Right atrium auricular region (tissue), 2 donors: ENCODE measurements around the gene ALKAL2. TPM values are rescaled to one million over a fixed set of nuclear protein-coding genes. Genes with fewer than 3 reads are reported as not detected.
A peak's percentile ranks its signal among the peaks of the same experiment; 100 is the strongest.

Experiments
- DNase-seq: peaks from one replicate; pipeline ENCODE4 v3.0.0-alpha.2; 2019; ENCODE audit warnings: low spot score
- H3K27ac ChIP-seq, 2 donors: fragments of 200-600 bp; sonication (generic); 1 replicate in 1 of 2; 2 replicates in 1 of 2; pipeline ENCODE4 v1.5.1; 2016 to 2019
- H3K27me3 ChIP-seq, 2 donors: fragments of 200-600 bp; sonication (generic); one replicate each; pipeline versions ENCODE4 v1.5.1 to v1.6.0; 2017 to 2019
- H3K36me3 ChIP-seq: fragments of 200-600 bp; sonication (generic); one replicate; pipeline ENCODE4 v1.5.1; 2016
- H3K4me1 ChIP-seq, 2 donors: fragments of 200-600 bp; sonication (generic); one replicate each; pipeline versions ENCODE4 v1.5.1 to v1.6.0; 2017 to 2019
- H3K4me3 ChIP-seq, 2 donors: fragments of 200-600 bp; sonication (generic); 1 replicate in 1 of 2; 2 replicates in 1 of 2; pipeline ENCODE4 v1.5.1; 2017 to 2019; ENCODE audit warnings: mild to moderate bottlenecking in 1 of 2, moderate library complexity in 1 of 2
- H3K9me3 ChIP-seq, 2 donors: fragments of 200-600 bp; sonication (generic); one replicate each; pipeline ENCODE4 v1.5.1; 2019
- total RNA-seq, 2 donors: library from RNA; depleted of rRNA; stranded (reverse); fragments of >200 nt; gene quantifications; one replicate each; pipeline ENCODE4 v1.1.0, GENCODE V29; 2016
- TF ChIP-seq, protein P1 (sequence below), 2 donors: fragments of 200-600 bp; sonication (generic); IDR thresholded peaks; one replicate each; pipeline ENCODE4 v1.5.1; 2019; ENCODE audit warnings: antibody characterized with exemption in 2 of 2

The ALKAL2 gene
- total RNA-seq, 2 donors from 2014 or later, result 1.1 TPM; not detected in 1

DNA sequence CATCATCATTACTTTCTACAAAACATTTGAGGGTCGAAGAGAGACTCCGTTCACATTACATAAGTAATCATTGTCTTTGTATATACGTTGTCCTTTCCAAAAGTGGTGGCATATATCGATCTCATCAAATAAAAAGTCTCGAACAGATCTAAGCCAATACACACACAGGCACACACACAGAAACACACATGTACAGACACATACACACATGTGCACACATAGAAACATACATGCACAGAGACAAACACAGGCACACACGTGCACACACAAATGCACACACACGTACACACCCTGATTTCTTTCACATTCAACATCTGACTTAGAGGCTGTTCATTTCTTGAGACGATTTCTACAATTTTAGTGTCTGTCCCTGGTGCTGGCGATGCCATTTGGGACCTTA lies 17.5 kb upstream of the ALKAL2 start:
- peaks cover 0 to 4% of the 10 kb centered on the region in 2 donors for H3K9me3 ChIP-seq
- H3K27ac ChIP-seq, result no peak overlapping the region
- H3K4me1 ChIP-seq, result no peaks in the 10 kb centered on the region
- DNase-seq, result no peak
- no peaks in the 10 kb centered on the region for H3K27me3 ChIP-seq
- H3K4me3 ChIP-seq, result no peak overlapping the region
- TF ChIP-seq, protein P1, sequence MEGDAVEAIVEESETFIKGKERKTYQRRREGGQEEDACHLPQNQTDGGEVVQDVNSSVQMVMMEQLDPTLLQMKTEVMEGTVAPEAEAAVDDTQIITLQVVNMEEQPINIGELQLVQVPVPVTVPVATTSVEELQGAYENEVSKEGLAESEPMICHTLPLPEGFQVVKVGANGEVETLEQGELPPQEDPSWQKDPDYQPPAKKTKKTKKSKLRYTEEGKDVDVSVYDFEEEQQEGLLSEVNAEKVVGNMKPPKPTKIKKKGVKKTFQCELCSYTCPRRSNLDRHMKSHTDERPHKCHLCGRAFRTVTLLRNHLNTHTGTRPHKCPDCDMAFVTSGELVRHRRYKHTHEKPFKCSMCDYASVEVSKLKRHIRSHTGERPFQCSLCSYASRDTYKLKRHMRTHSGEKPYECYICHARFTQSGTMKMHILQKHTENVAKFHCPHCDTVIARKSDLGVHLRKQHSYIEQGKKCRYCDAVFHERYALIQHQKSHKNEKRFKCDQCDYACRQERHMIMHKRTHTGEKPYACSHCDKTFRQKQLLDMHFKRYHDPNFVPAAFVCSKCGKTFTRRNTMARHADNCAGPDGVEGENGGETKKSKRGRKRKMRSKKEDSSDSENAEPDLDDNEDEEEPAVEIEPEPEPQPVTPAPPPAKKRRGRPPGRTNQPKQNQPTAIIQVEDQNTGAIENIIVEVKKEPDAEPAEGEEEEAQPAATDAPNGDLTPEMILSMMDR (IDR thresholded peaks at IDR 0.05), result no peak
- no peaks in the 10 kb centered on the region for H3K36me3 ChIP-seq

GRCh38 chr2:296354-296753 lies 8.5 kb upstream of the ALKAL2 start:
- Histone ChIP-seq H3K4me1 (no peaks in the 10 kb centered on the region), H3K27ac (no peak overlapping the region), H3K9me3 (peaks cover 0 to 6% of the 10 kb centered on the region in 2 donors), H3K27me3 (no peaks in the 10 kb centered on the region), H3K36me3 (no peaks in the 10 kb centered on the region), H3K4me3 (no peak overlapping the region)
- TF ChIP-seq, protein P1 (IDR thresholded peaks at IDR 0.05), result no peak
- DNase-seq, result no peak

DNA sequence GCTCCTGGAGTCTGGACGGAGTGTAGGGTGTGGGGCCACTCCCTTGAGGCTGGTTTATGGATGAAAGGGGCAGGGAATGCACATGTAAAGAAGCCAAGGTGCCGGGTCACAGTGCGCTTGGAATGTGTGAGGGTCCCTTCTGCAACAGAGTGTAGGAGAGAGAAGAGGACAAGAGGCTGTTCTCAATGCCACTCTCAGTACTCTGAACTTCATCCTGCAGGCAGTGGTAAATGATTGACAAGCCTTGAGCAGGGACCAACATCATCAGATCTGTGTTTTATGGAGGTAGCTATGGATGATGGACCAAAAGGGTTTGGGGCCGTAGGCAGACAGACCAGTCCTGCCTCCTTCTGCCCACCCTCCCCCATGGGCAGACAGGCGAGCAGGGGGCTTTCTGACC lies 7.2 kb upstream of the ALKAL2 start:
- Histone ChIP-seq H3K36me3 (no peaks in the 10 kb centered on the region), H3K4me1 (peaks cover 0 to under 1% of the 10 kb centered on the region in 2 donors), H3K27me3 (no peaks in the 10 kb centered on the region), H3K27ac (no peak overlapping the region), H3K4me3 (no peak overlapping the region), H3K9me3 (peaks cover 0 to 6% of the 10 kb centered on the region in 2 donors)
- DNase-seq, result no peak
- TF ChIP-seq, protein P1 (IDR thresholded peaks at IDR 0.05), result no peak

DNA sequence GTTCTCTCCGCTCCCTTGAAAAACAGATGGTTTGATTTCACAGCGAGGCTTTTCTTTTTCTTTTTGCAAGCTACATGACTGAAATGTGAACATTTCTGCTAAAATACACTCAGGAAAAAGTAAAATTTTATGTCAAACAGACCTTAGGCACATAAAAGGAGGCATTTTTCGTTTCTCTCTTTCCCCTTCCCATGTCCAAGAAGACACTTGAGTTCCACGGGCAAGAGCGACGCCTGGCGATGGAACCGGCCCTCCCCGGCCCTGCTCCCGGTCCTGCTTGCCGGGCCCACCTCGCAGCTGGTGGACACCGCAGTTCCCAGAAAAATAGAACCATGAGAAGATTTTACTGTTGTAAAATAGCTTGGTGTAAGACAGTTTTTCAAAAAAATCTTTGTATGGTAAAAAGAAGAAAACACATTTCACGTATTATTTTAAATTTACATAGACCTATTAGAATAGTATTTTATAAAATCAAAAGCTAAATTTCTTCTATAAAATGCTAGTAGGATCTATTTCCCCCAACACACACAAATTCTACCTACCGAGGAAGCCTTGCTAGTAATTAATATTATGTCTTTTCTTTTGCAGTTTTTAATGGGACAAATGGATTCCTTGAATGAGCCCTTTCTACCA lies 2.3 kb upstream of the ALKAL2 start:
- Histone ChIP-seq H3K4me1 (peaks cover 0 to 34% of the 10 kb centered on the region in 2 donors), H3K27ac (no peak overlapping the region), H3K36me3 (no peaks in the 10 kb centered on the region), H3K4me3 (peak overlapping the region; percentile 37 to 56), H3K27me3 (peaks cover 4 to 19% of the 10 kb centered on the region in 2 donors), H3K9me3 (no peaks in the 10 kb centered on the region)
- DNase-seq, result no peak
- TF ChIP-seq, protein P1 (IDR thresholded peaks at IDR 0.05), result peak; percentile 31 to 78

GRCh38 chr2:289362-290089 lies 1.6 kb upstream of the ALKAL2 start:
- no peaks in the 10 kb centered on the region for H3K36me3 ChIP-seq
- H3K4me3 ChIP-seq, result peak overlapping the region; percentile 37 to 56
- peaks cover 4 to 19% of the 10 kb centered on the region in 2 donors for H3K27me3 ChIP-seq
- H3K9me3 ChIP-seq, result no peaks in the 10 kb centered on the region
- no peak for DNase-seq
- TF ChIP-seq, protein P1 (IDR thresholded peaks at IDR 0.05), result no peak
- peaks cover 0 to 34% of the 10 kb centered on the region in 2 donors for H3K4me1 ChIP-seq
- H3K27ac ChIP-seq, result no peak overlapping the region
